Panc1 (cell line): ENCODE measurements around the gene FAM131A. TPM values are rescaled to one million over a fixed set of nuclear protein-coding genes. Genes with fewer than 3 reads are reported as not detected.

Experiments
- ATAC-seq: fragments of 200-7000 bp; cut with Tn5 transposase; 2 replicates; pipeline ENCODE4 v1.9.1; 2020; ENCODE audit warnings: mild to moderate bottlenecking, moderate library complexity
- BruUV-seq: library from RNA; stranded (reverse); fragments of 400-500 nt; replicated peaks from 2 replicates; lab custom pipeline; 2021; lab: Mats Ljungman, UMichigan
- CTCF ChIA-PET: fragments of 300-600 bp; sonication (Branson Sonifier 250); formaldehyde crosslinking; loops from one replicate; lab custom pipeline; 2022; ENCODE audit warnings: antibody characterized with exemption; lab: Charles Lee
- POLR2A ChIA-PET: fragments of 300-600 bp; sonication (Branson Sonifier 250); formaldehyde crosslinking; loops from one replicate; lab custom pipeline; 2022; ENCODE audit warnings: antibody characterized with exemption; lab: Charles Lee
- DNase-seq: peaks from one replicate; pipeline ENCODE4 v3.0.0-alpha.2; 2010; ENCODE audit warnings: low read depth, low spot score
- H3K27ac ChIP-seq: 2 replicates; pipeline ENCODE4 v1.5.1; 2011; ENCODE audit warnings: mild to moderate bottlenecking, low read length, inconsistent platforms
- H3K27me3 ChIP-seq: fragments of 200-500 bp; sonication (Bioruptor generic); 2 replicates; pipeline ENCODE4 v1.6.0; 2014; ENCODE audit warnings: low read length, inconsistent platforms; ENCODE audit not compliant: control insufficient read depth, insufficient read depth
- H3K36me3 ChIP-seq: fragments of 200-500 bp; sonication (Bioruptor generic); 2 replicates; pipeline ENCODE4 v1.5.1; 2014; ENCODE audit warnings: inconsistent platforms, mild to moderate bottlenecking, low read length, moderate library complexity; ENCODE audit not compliant: control insufficient read depth, insufficient read depth
- H3K4me1 ChIP-seq: 2 replicates; pipeline ENCODE4 v1.5.1; 2011; ENCODE audit warnings: inconsistent platforms, mild to moderate bottlenecking, low read length, moderate library complexity; ENCODE audit not compliant: control insufficient read depth, insufficient read depth
- H3K4me3 ChIP-seq, 2 experiments: 2 replicates each; pipeline ENCODE4 v1.5.1; 2011 to 2012; ENCODE audit warnings: low read depth in 2 of 2, low read length in 2 of 2, mild to moderate bottlenecking in 2 of 2, inconsistent platforms in 1 of 2, moderate library complexity in 1 of 2
- H3K9me3 ChIP-seq: fragments of 200-500 bp; sonication (Bioruptor generic); 2 replicates; pipeline ENCODE4 v1.5.1; 2014; ENCODE audit warnings: low read depth, mild to moderate bottlenecking, inconsistent platforms, low read length, moderate library complexity; ENCODE audit not compliant: control insufficient read depth, insufficient read depth
- POLR2AphosphoS5 ChIP-seq: IDR thresholded peaks from 2 replicates; pipeline ENCODE4 v1.6.1; 2012; ENCODE audit warnings: mild to moderate bottlenecking, low read depth, low read length, moderate library complexity
- REST ChIP-seq, 2 experiments: IDR thresholded peaks; 2 replicates each; pipeline ENCODE4 v1.6.1; 2011 to 2012; ENCODE audit warnings: low read depth in 2 of 2, control low read depth in 1 of 2, low read length in 1 of 2, mild to moderate bottlenecking in 1 of 2, moderate library complexity in 1 of 2; ENCODE audit not compliant: insufficient read depth in 1 of 2
- SIN3A ChIP-seq: IDR thresholded peaks from 2 replicates; pipeline ENCODE4 v1.6.1; 2012; ENCODE audit warnings: low read depth, mild to moderate bottlenecking, low read length, moderate library complexity, borderline replicate concordance; ENCODE audit not compliant: insufficient read depth
- TCF7L2 ChIP-seq: IDR thresholded peaks from 2 replicates; pipeline ENCODE4 v1.6.1; 2011; ENCODE audit warnings: mild to moderate bottlenecking, low read depth, low read length, inconsistent platforms
- in situ Hi-C: cut with HindIII; loops from 2 replicates; pipeline ENCODE4 v1.10.0; 2016; ENCODE audit warnings: low sequenced_read_pairs, low pct_unique_long_range_greater_than_20kb
- intact Hi-C: fragments of 100-400 bp; cut with micrococcal nuclease; formaldehyde crosslinking; loops from one replicate; pipeline ENCODE4 v1.10.0; 2022; ENCODE audit not compliant: unreplicated experiment
- total RNA-seq: library from RNA; stranded (reverse); gene quantifications from one replicate; pipeline ENCODE4 v1.2.1, GENCODE V29; 2021; ENCODE audit not compliant: unreplicated experiment
- TF ChIP-seq, protein P1 (sequence below): fragments of 450-650 bp; IDR thresholded peaks from 2 replicates; pipeline ENCODE4 v1.5.1; 2017; ENCODE audit warnings: mild to moderate bottlenecking

FAM131A gene
- total RNA-seq, 1 experiment from 2014 or later, result 30.1 TPM

GRCh38 chr3:184325269-184325668 lies 12.1 kb upstream of the FAM131A start:
- no peaks in the 10 kb centered on the region for H3K9me3 ChIP-seq
- H3K4me1 ChIP-seq, result peaks cover 7% of the 10 kb centered on the region
- H3K4me3 ChIP-seq, result no peak overlapping the region
- in situ Hi-C loops, result no loop called here
- ATAC-seq (no peak), DNase-seq (no peak)
- TSS peak; percentile 20 for BruUV-seq
- POLR2A ChIA-PET, result no interaction called here
- no peak overlapping the region for H3K27ac ChIP-seq
- CTCF ChIA-PET, result no interaction called here
- intact Hi-C loops, result no loop called here
- peaks cover 82% of the 10 kb centered on the region for H3K36me3 ChIP-seq
- TF ChIP-seq, protein P1, sequence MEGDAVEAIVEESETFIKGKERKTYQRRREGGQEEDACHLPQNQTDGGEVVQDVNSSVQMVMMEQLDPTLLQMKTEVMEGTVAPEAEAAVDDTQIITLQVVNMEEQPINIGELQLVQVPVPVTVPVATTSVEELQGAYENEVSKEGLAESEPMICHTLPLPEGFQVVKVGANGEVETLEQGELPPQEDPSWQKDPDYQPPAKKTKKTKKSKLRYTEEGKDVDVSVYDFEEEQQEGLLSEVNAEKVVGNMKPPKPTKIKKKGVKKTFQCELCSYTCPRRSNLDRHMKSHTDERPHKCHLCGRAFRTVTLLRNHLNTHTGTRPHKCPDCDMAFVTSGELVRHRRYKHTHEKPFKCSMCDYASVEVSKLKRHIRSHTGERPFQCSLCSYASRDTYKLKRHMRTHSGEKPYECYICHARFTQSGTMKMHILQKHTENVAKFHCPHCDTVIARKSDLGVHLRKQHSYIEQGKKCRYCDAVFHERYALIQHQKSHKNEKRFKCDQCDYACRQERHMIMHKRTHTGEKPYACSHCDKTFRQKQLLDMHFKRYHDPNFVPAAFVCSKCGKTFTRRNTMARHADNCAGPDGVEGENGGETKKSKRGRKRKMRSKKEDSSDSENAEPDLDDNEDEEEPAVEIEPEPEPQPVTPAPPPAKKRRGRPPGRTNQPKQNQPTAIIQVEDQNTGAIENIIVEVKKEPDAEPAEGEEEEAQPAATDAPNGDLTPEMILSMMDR, result no peak
- TF ChIP-seq SIN3A (no peak), POLR2AphosphoS5 (no peak), TCF7L2 (no peak), REST (IDR thresholded peaks at IDR 0.05; ENCODE audit: insufficient read depth in 1 of 2, low read depth in 2 of 2, low read length in 1 of 2) (no peak)
- H3K27me3 ChIP-seq, result no peaks in the 10 kb centered on the region

DNA sequence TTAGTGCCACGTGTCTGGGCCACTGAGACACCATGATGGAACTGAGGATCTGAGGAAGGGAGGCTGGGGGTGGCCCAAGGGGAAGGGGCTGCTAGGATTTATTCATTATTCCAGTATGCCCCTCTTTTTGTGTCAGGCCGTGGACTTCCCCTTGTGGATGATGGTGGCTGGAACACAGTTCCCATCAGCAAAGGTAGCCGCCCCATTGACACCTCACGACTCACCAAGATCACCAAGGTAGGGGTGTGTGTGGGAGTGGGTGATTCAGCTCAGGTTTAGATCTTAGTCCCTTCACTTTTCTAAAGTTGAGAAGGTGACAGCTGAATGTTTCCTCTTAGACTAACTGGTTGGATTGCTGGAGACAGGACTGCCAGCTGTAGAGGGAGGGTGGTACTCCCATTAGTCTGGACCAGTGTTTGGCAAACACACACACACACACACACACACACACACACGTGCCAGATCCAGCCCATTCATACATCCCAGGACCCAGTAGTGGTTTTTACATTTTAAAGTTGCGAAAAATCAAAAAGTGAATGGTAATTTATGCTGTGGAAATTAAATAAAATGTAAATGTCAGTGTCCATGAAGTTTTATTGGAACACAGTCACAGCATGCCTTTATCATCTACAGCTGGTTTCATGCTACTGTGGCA lies 11.6 kb upstream of the FAM131A start:
- no TSS peak for BruUV-seq
- ATAC-seq, result no peak
- ChIA-PET POLR2A (no interaction called here), CTCF (no interaction called here)
- Histone ChIP-seq H3K9me3 (no peaks in the 10 kb centered on the region), H3K4me3 (no peak overlapping the region), H3K27me3 (no peaks in the 10 kb centered on the region), H3K27ac (no peak overlapping the region), H3K36me3 (peaks cover 77% of the 10 kb centered on the region), H3K4me1 (peaks cover 1% of the 10 kb centered on the region; the same call in 1 of the 2 replicates)
- no peak for DNase-seq
- TF ChIP-seq SIN3A, result no peak
- TF ChIP-seq POLR2AphosphoS5, result no peak
- TF ChIP-seq, protein P1, result no peak
- no peak for TF ChIP-seq REST (IDR thresholded peaks at IDR 0.05; ENCODE audit: insufficient read depth in 1 of 2, low read depth in 2 of 2, low read length in 1 of 2)
- intact Hi-C loops (no loop called here), in situ Hi-C loops (no loop called here)
